Neural cell (in vitro differentiated cells): ENCODE data around the gene NOTCH4. TPM values are rescaled to one million over a fixed set of nuclear protein-coding genes. Genes with fewer than 3 reads are reported as not detected.

Experiments
- H2AFZ ChIP-seq: fragments of 200-600, 300-800 bp; sonication (generic), shearing (Covaris generic); 2 replicates; pipeline ENCODE4 v1.6.0; 2014; ENCODE audit warnings: low read depth, mild to moderate bottlenecking, antibody characterized with exemption, low read length, moderate library complexity
- H3F3A ChIP-seq: fragments of 200-600 bp; shearing (Covaris generic); 2 replicates; pipeline ENCODE4 v1.6.1; 2016; ENCODE audit warnings: mild to moderate bottlenecking, moderate library complexity, mixed read lengths, antibody characterized with exemption, low read length; ENCODE audit not compliant: insufficient read depth, poor library complexity, severe bottlenecking
- H3K27ac ChIP-seq: fragments of 200-600, 300-800 bp; sonication (generic), shearing (Covaris generic); 2 replicates; pipeline ENCODE4 v1.5.1; 2014; ENCODE audit warnings: mild to moderate bottlenecking, low read length, moderate library complexity
- H3K27me3 ChIP-seq: fragments of 300-800, 200-600 bp; sonication (generic), shearing (Covaris generic); 2 replicates; pipeline ENCODE4 v1.6.0; 2014; ENCODE audit warnings: mild to moderate bottlenecking, low read depth, low read length, moderate library complexity; ENCODE audit not compliant: insufficient read depth
- H3K36me3 ChIP-seq: fragments of 300-800, 200-600 bp; sonication (generic), shearing (Covaris generic); 2 replicates; pipeline ENCODE4 v1.5.1; 2014; ENCODE audit warnings: mild to moderate bottlenecking, antibody characterized with exemption, low read length, moderate library complexity; ENCODE audit not compliant: insufficient read depth
- H3K4me2 ChIP-seq: fragments of 300-800, 200-600 bp; sonication (generic), shearing (Covaris generic); 2 replicates; pipeline ENCODE4 v1.6.0; 2014; ENCODE audit warnings: mild to moderate bottlenecking, low read length
- H3K4me3 ChIP-seq: fragments of 300-800, 200-600 bp; sonication (generic), shearing (Covaris generic); 2 replicates; pipeline ENCODE4 v1.5.1; 2014; ENCODE audit warnings: mild to moderate bottlenecking, low read length, moderate library complexity
- H3K79me2 ChIP-seq: fragments of 200-600 bp; shearing (Covaris generic); replicated peaks from 2 replicates; pipeline ENCODE4 v1.6.0; 2014; ENCODE audit warnings: mild to moderate bottlenecking, low read length, moderate library complexity; ENCODE audit not compliant: insufficient read depth
- H3K9ac ChIP-seq: fragments of 300-800, 200-600 bp; sonication (generic), shearing (Covaris generic); 2 replicates; pipeline ENCODE4 v1.6.1; 2016; ENCODE audit warnings: mild to moderate bottlenecking, low read length, mixed read lengths
- H3K9me2 ChIP-seq: fragments of 200-600 bp; shearing (Covaris generic); 2 replicates; pipeline ENCODE4 v1.6.1; 2016; ENCODE audit warnings: mild to moderate bottlenecking, low read length, mixed read lengths; ENCODE audit not compliant: insufficient read depth
- H3K9me3 ChIP-seq: fragments of 200-600, 300-800 bp; sonication (generic), shearing (Covaris generic); 2 replicates; pipeline ENCODE4 v1.6.1; 2016; ENCODE audit warnings: mild to moderate bottlenecking, mixed run types, low read length, moderate library complexity, mixed read lengths
- H4K20me1 ChIP-seq: fragments of 200-600 bp; shearing (Covaris generic); 2 replicates; pipeline ENCODE4 v1.6.1; 2016; ENCODE audit warnings: mild to moderate bottlenecking, mixed run types; ENCODE audit not compliant: insufficient read depth
- EP300 ChIP-seq: fragments of 450-650 bp; conservative IDR thresholded peaks from 2 replicates; pipeline ENCODE4 v1.6.1; 2014; ENCODE audit warnings: antibody characterized with exemption, mild to moderate bottlenecking, moderate library complexity; ENCODE audit not compliant: poor library complexity, severe bottlenecking
- EZH2 ChIP-seq: fragments of 200-600, 300-800 bp; shearing (Covaris generic), sonication (generic); IDR thresholded peaks from 2 replicates; pipeline ENCODE4 v1.6.1; 2014; ENCODE audit warnings: antibody characterized with exemption, low read length, borderline replicate concordance, mild to moderate bottlenecking; ENCODE audit not compliant: insufficient read depth, poor library complexity, severe bottlenecking
- MXI1 ChIP-seq: fragments of 450-650 bp; conservative IDR thresholded peaks from 2 replicates; pipeline ENCODE4 v1.6.1; 2014; ENCODE audit warnings: antibody characterized with exemption, mild to moderate bottlenecking; ENCODE audit not compliant: poor library complexity, severe bottlenecking
- POLR2AphosphoS5 ChIP-seq: IDR thresholded peaks from 2 replicates; pipeline ENCODE4 v1.6.1; 2012
- RAD21 ChIP-seq: fragments of 450-650 bp; conservative IDR thresholded peaks from 2 replicates; pipeline ENCODE4 v1.6.1; 2014; ENCODE audit warnings: antibody characterized with exemption, mild to moderate bottlenecking, moderate library complexity
- REST ChIP-seq: IDR thresholded peaks from 2 replicates; pipeline ENCODE4 v1.6.1; 2012; ENCODE audit warnings: borderline replicate concordance
- SMC3 ChIP-seq: fragments of 450-650 bp; conservative IDR thresholded peaks from 2 replicates; pipeline ENCODE4 v1.6.1; 2014; ENCODE audit warnings: antibody characterized with exemption, mild to moderate bottlenecking, moderate library complexity; ENCODE audit not compliant: poor library complexity
- TAF1 ChIP-seq: IDR thresholded peaks from 2 replicates; pipeline ENCODE4 v1.6.1; 2012; ENCODE audit warnings: low read depth
- polyA plus RNA-seq: library from polyadenylated mRNA; depleted of rRNA; stranded (reverse); fragments of >200 nt; gene quantifications from 2 replicates; pipeline ENCODE4 v1.2.3, GENCODE V29; 2014
- TF ChIP-seq, protein P1 (sequence below): fragments of 450-650 bp; IDR thresholded peaks from 2 replicates; pipeline ENCODE4 v1.5.1; 2014; ENCODE audit warnings: antibody characterized with exemption, mild to moderate bottlenecking, moderate library complexity; ENCODE audit not compliant: poor library complexity, severe bottlenecking

Gene NOTCH4
- polyA plus RNA-seq, 1 donor from 2014 or later, result 5.5 TPM

DNA sequence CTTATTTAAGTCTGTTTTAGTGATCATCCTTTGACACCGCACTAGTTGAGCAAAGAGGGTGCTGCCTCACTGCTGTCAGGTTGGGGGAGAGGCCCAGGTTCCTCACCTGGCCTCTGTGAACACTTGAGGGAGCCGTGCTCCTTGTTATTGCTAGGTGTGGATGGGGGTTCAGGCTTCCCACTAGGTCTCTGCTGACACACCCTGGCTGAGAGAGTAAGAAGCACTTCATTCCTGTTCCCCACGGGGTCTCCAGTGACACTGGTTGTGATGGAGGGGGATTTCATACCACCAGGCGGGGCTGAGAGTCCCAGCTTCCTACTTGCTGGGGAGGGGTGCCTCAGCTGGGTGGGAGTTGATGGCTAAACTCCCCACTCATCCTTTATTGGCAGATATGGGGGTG lies 11.1 kb upstream of the NOTCH4 start:
- no peak overlapping the region for H3K4me3 ChIP-seq
- no peaks in the 10 kb centered on the region for H3K36me3 ChIP-seq
- no peaks in the 10 kb centered on the region for H4K20me1 ChIP-seq
- no peaks in the 10 kb centered on the region for H3K9me2 ChIP-seq
- no peaks in the 10 kb centered on the region for H3K79me2 ChIP-seq
- H3K27me3 ChIP-seq, result no peaks in the 10 kb centered on the region
- H3K4me2 ChIP-seq, result no peak overlapping the region
- H3F3A ChIP-seq, result no peaks in the 10 kb centered on the region
- TF ChIP-seq, protein P1, sequence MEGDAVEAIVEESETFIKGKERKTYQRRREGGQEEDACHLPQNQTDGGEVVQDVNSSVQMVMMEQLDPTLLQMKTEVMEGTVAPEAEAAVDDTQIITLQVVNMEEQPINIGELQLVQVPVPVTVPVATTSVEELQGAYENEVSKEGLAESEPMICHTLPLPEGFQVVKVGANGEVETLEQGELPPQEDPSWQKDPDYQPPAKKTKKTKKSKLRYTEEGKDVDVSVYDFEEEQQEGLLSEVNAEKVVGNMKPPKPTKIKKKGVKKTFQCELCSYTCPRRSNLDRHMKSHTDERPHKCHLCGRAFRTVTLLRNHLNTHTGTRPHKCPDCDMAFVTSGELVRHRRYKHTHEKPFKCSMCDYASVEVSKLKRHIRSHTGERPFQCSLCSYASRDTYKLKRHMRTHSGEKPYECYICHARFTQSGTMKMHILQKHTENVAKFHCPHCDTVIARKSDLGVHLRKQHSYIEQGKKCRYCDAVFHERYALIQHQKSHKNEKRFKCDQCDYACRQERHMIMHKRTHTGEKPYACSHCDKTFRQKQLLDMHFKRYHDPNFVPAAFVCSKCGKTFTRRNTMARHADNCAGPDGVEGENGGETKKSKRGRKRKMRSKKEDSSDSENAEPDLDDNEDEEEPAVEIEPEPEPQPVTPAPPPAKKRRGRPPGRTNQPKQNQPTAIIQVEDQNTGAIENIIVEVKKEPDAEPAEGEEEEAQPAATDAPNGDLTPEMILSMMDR, result no peak
- TF ChIP-seq REST, result no peak
- no peak for TF ChIP-seq SMC3
- no peak overlapping the region for H3K27ac ChIP-seq
- H2AFZ ChIP-seq, result no peak overlapping the region
- H3K9me3 ChIP-seq, result no peaks in the 10 kb centered on the region
- H3K9ac ChIP-seq, result no peak overlapping the region

GRCh38 chr6:32226434-32226833 lies 2.6 kb upstream of the NOTCH4 start:
- Histone ChIP-seq H3K79me2 (no peaks in the 10 kb centered on the region), H3K36me3 (no peaks in the 10 kb centered on the region), H3K9me3 (no peaks in the 10 kb centered on the region), H4K20me1 (no peaks in the 10 kb centered on the region), H3K9ac (no peak overlapping the region), H2AFZ (no peak overlapping the region), H3K27ac (no peak overlapping the region), H3K4me3 (no peak overlapping the region), H3F3A (no peaks in the 10 kb centered on the region), H3K9me2 (no peaks in the 10 kb centered on the region), H3K27me3 (no peaks in the 10 kb centered on the region), H3K4me2 (no peak overlapping the region)
- TF ChIP-seq SMC3 (no peak), TAF1 (no peak), EZH2 (no peak), MXI1 (no peak), RAD21 (no peak), POLR2AphosphoS5 (no peak), EP300 (no peak), REST (no peak)
- TF ChIP-seq, protein P1, result no peak
